ENCODE measurements around the gene ADRM1.

Gene ADRM1

GRCh38 chr20:62355878-62356588 is 53.2 kb downstream of the ADRM1 start:
- no peak for DNase-seq (ENCODE audit: low read depth)

- no peak for DNase-seq (ENCODE audit: low read depth)
These were observed 53.9 kb downstream of the ADRM1 start for GRCh38 chr20:62356589-62357186.

- DNase-seq (ENCODE audit: low read depth), result no peak
These were observed 54.4 kb downstream of the ADRM1 start for GRCh38 chr20:62357187-62357667.

GRCh38 chr20:62357681-62358080 is 54.9 kb downstream of the ADRM1 start:
- DNase-seq (ENCODE audit: low read depth), result no peak
